Measurements from ENCODE around the gene ADH1C. TPM values are rescaled to one million over a fixed set of nuclear protein-coding genes. Genes with fewer than 3 reads are reported as not detected.
"Not testable (repeated sequence)": the region's sequence is repeated elsewhere in the genome, so short reads cannot be mapped to it uniquely, and the experiment has no call there.

ADH1C gene
- total RNA-seq, 1 donor from 2014 or later: not detected

- ChIA-PET POLR2A (no interaction called here), CTCF (no interaction called here)
- Mint-ChIP-seq H3K27ac (no peak overlapping the region), H3K4me3 (no peak overlapping the region), H3K27me3 (no peaks in the 10 kb centered on the region), H3K4me1 (no peaks in the 10 kb centered on the region), H3K36me3 (ENCODE audit: low read depth) (no peaks in the 10 kb centered on the region), H3K9me3 (peaks cover 4% of the 10 kb centered on the region)
- ATAC-seq (ENCODE audit: low read depth) (no peak), DNase-seq (no peak)
- TF ChIP-seq CTCF (IDR thresholded peaks at IDR 0.05): no peak
- intact Hi-C loops (cut with micrococcal nuclease): no loop called here
These were observed 27.6 kb downstream of the ADH1C start for GRCh38 chr4:99324979-99325378.

DNA sequence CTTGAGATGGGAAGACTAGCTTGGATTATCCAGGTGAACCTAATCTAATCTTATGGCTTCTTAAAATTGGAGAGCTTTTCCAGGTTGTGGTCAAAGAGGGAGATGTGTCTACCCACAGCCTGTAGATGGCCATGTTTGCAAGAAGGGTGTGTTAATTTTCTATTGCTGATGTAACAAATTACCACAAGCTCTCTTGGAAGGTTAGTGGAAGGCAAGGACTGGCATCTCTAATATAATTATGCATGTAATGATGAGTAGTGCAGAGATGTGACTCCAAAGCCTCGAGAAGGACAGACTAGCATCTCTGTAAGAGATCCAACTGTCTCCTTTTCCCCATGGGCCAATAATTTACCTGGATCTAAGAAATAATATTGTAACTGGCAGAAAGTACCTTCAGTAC is 28.2 kb downstream of the ADH1C start:
- Mint-ChIP-seq H3K4me3 (no peak overlapping the region), H3K27ac (no peak overlapping the region), H3K9me3 (peaks cover 4% of the 10 kb centered on the region), H3K4me1 (no peaks in the 10 kb centered on the region), H3K36me3 (ENCODE audit: low read depth) (no peaks in the 10 kb centered on the region), H3K27me3 (no peaks in the 10 kb centered on the region)
- no peak for TF ChIP-seq CTCF (IDR thresholded peaks at IDR 0.05)
- DNase-seq (no peak), ATAC-seq (ENCODE audit: low read depth) (no peak)
- CTCF ChIA-PET: no interaction called here
- POLR2A ChIA-PET: no interaction called here
- intact Hi-C loops (cut with micrococcal nuclease): no loop called here

GRCh38 chr4:99323756-99324155 is 28.8 kb downstream of the ADH1C start:
- DNase-seq (no peak), ATAC-seq (ENCODE audit: low read depth) (no peak)
- no peak for TF ChIP-seq CTCF (IDR thresholded peaks at IDR 0.05)
- H3K4me1 Mint-ChIP-seq: no peaks in the 10 kb centered on the region
- H3K9me3 Mint-ChIP-seq: peaks cover 4% of the 10 kb centered on the region
- H3K27me3 Mint-ChIP-seq: no peaks in the 10 kb centered on the region
- intact Hi-C loops (cut with micrococcal nuclease): no loop called here
- POLR2A ChIA-PET: no interaction called here
- no peak overlapping the region for H3K27ac Mint-ChIP-seq
- CTCF ChIA-PET: no interaction called here
- no peaks in the 10 kb centered on the region for H3K36me3 Mint-ChIP-seq (ENCODE audit: low read depth)
- no peak overlapping the region for H3K4me3 Mint-ChIP-seq

- ATAC-seq (ENCODE audit: low read depth): no peak
- DNase-seq: no peak
- no peak for TF ChIP-seq CTCF (IDR thresholded peaks at IDR 0.05)
- ChIA-PET POLR2A (no interaction called here), CTCF (no interaction called here)
- intact Hi-C loops (cut with micrococcal nuclease): no loop called here
- no peaks in the 10 kb centered on the region for H3K36me3 Mint-ChIP-seq (ENCODE audit: low read depth)
- no peak within 1 kb of the TSS for H3K4me3 Mint-ChIP-seq
- H3K4me1 Mint-ChIP-seq: no peaks in the 10 kb centered on the region
- H3K9me3 Mint-ChIP-seq: no peaks in the 10 kb centered on the region
- no peak within 1 kb of the TSS for H3K27ac Mint-ChIP-seq
- no peaks in the 10 kb centered on the region for H3K27me3 Mint-ChIP-seq
These were observed 31.0 kb downstream of the ADH1C start, which contains the start of gene ADH1B for GRCh38 chr4:99321241-99322191. TSS of gene ADH1B (minus strand) at chr4:99321401. CDS start at chr4:99321331, 70 bp downstream.

DNA sequence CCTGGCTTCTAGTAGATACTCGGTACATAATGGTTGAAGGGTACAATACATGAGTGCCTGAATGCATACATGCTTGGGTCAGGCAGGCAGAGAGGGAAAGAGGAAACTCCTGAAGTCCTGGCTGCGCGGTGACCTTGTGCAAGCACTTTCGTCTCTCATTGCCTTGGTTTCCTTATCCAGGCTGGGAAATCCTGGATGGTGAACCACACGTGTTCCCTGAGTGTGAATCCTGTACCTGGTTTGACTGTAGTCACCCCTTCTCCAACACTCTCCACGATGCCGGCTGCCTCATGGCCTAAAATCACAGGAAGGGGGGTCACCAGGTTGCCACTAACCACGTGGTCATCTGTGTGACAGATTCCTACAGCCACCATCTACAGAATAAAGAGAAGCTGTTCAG is 34.7 kb downstream of the ADH1C start:
- H3K4me3 Mint-ChIP-seq; ATAC-seq (ENCODE audit: low read depth); CTCF ChIA-PET; DNase-seq; H3K36me3 Mint-ChIP-seq (ENCODE audit: low read depth); H3K27ac Mint-ChIP-seq; intact Hi-C loops (cut with micrococcal nuclease); H3K4me1 Mint-ChIP-seq; POLR2A ChIA-PET; H3K27me3 Mint-ChIP-seq; H3K9me3 Mint-ChIP-seq: not testable (repeated sequence)

Data from activated B cell treated with CpG ODN at 0.5 μM for 24 hours (primary cell).